GM12873 (cell line): Measurements from ENCODE around the gene NTMT2.

Source experiments
- TF ChIP-seq, protein P1 (sequence below): IDR thresholded peaks from 2 replicates; pipeline ENCODE4 v1.5.1; 2012; ENCODE audit warnings: low read depth, mild to moderate bottlenecking, moderate library complexity, low read length, control low read depth; ENCODE audit not compliant: insufficient read depth; ENCODE audit errors: missing control alignments

Gene NTMT2

DNA sequence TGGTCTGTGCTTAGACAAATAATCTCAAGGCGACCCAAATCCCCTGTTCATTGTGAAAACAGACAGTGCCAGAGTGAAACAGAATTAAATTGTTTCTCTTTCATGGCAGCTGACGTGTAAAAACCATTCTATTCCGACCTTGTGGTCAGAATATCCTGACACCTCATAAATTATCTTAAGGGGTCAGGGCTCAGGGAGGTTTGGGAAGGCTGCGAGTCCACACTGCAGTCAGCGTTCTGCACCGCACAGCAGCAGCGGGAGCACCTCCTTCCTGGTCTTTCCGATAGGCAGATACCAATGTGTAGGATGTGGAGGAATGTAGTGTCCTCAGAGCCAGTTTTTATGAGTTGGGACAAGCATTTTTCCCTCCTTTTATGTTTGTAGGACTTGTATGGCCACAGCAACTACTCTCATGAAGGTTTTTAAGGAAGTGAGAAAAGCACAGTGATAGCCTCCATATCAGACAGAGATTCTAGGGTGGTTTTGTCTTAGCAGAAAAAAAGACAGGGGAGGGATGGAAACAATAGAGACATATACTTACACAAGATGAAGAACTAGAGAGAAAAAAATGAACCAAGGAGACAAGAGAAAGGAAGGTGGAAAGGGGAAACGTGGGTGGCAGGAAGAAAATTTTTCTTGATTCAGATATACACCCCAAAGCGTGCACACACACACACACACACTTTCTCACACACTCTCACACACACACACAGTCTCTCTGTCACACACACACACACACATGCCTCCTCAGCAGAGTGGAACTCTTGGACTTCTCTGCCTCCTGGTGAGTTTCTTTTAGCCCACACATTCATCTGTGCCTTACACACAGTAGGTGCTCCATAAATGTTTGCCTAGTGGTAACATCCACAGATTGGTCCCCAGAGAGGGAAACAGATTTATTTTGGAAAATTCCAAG is 68.6 kb downstream of the NTMT2 start:
- TF ChIP-seq, protein P1, sequence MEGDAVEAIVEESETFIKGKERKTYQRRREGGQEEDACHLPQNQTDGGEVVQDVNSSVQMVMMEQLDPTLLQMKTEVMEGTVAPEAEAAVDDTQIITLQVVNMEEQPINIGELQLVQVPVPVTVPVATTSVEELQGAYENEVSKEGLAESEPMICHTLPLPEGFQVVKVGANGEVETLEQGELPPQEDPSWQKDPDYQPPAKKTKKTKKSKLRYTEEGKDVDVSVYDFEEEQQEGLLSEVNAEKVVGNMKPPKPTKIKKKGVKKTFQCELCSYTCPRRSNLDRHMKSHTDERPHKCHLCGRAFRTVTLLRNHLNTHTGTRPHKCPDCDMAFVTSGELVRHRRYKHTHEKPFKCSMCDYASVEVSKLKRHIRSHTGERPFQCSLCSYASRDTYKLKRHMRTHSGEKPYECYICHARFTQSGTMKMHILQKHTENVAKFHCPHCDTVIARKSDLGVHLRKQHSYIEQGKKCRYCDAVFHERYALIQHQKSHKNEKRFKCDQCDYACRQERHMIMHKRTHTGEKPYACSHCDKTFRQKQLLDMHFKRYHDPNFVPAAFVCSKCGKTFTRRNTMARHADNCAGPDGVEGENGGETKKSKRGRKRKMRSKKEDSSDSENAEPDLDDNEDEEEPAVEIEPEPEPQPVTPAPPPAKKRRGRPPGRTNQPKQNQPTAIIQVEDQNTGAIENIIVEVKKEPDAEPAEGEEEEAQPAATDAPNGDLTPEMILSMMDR: no peak

DNA sequence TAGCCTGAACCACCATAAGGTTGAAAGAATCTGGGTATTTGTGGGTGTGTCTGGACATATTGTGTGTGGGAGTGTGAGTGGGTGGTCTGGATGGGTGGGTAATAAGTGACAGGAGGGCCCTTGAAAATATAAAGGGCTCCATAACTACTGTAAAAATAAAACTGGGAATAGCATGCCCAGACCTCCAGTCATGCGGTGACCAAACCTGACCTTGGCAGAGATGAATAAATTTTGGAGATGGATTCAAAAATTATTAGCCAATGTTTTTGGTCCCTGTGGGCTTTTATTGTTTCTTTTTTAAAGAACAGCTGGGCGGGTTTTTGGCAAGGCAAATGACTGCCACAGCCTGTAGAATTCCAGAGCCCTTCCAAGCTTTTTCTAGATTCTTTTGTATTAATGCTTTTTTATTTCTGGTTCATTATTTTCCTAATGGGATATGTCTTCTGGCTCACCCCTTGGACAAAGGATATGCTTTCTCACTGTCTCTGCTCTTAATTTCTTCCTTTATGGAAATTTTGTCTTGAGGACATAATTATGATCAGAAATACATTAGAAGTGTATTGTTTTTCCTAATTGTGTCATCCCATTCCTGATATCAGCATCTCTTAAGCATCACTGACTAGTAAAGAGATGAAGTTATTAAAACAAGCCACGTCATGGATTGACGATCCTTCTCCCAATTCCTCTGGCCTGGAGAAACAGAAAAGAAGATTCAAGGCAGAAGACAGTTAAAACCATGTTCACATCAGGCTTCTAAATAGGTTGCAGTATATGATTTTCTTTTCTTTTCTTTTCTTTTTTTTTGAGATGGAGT is 69.5 kb downstream of the NTMT2 start:
- TF ChIP-seq, protein P1: no peak

DNA sequence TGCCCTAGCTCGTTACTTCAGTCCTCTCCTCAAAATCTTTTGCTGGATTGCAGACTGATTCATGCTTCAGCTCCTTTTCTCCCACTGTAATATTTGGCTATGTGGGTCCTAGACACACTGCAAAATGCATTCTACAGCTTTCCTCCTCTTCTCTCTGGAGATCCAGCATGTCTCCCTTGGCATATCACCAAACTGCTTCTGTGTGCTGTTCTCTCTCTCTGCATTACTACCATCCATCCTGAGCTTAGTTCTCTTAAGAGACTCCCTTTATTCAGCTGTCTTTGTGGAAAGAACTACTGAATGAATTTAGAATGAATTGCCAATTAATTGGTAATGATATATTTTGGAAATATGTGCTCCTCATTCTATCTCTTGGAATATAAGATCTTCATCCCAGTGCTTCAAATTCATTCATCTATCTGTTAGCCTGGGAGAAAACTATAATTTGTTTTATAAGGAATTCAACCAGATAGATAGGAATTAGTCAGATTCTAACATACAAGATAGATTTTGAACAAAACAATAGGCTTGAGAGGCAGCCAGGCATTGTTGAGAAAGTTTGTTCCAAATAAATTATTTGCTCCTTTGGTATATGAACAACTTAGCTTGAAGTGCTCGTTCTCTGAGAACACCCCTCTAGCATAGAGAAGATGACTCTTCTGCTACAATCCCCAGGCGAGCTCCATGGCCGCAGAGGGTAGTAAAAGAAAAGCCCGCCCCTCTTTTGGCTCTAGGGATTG is 71.9 kb downstream of the NTMT2 start:
- TF ChIP-seq, protein P1: no peak

DNA sequence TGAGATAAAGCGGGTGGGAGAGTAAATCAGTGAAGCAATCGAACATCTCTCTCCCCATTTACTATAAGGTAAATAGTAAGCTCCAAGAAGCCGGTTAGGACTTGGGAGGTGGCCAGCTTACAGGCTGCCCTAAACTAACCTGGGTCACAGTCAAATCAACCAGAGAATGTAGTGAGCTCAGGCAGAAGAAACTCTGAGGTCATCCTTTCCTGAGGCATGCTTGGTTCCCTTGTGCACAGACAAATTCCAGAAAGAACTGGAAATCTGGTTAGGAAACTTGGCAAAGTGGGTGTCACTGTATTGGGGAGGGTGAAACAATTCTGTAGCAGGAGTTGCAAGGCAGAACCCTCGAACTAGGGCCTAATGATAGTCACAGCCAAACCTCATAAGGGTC is 72.5 kb downstream of the NTMT2 start:
- TF ChIP-seq, protein P1: no peak
